C4-2B (cell line): Measurements from ENCODE around the gene ATXN1.

ENCODE experiments used
- ZFX ChIP-seq: fragments of 450-650 bp; IDR thresholded peaks from 2 replicates; pipeline ENCODE4 v1.6.1; 2017
- TF ChIP-seq, protein P1 (sequence below): fragments of 450-650 bp; conservative IDR thresholded peaks from 2 replicates; pipeline ENCODE4 v1.5.1; 2017; ENCODE audit warnings: mild to moderate bottlenecking

DNA sequence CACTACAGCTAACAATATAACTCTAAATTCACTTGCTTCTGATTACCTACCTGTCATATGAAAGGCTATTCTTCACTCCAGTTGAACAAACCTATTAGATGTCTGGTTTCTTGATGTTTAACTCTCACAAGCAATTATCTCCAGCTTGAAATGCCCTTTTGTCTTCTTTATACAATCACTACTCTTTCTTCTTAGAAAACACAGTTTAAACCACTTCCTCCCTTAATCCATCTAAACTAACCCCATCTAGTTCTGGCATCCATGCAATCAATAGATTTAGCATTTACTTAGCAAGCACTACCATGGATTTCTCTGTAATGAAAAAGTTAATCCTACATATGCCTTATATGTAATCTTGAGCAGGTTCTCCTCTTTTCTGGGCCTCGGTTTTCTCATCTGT is 127.3 kb downstream of the ATXN1 start:
- TF ChIP-seq, protein P1, sequence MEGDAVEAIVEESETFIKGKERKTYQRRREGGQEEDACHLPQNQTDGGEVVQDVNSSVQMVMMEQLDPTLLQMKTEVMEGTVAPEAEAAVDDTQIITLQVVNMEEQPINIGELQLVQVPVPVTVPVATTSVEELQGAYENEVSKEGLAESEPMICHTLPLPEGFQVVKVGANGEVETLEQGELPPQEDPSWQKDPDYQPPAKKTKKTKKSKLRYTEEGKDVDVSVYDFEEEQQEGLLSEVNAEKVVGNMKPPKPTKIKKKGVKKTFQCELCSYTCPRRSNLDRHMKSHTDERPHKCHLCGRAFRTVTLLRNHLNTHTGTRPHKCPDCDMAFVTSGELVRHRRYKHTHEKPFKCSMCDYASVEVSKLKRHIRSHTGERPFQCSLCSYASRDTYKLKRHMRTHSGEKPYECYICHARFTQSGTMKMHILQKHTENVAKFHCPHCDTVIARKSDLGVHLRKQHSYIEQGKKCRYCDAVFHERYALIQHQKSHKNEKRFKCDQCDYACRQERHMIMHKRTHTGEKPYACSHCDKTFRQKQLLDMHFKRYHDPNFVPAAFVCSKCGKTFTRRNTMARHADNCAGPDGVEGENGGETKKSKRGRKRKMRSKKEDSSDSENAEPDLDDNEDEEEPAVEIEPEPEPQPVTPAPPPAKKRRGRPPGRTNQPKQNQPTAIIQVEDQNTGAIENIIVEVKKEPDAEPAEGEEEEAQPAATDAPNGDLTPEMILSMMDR: no peak
- TF ChIP-seq ZFX: no peak
